Measurements from ENCODE around the gene BIN1.

DNA sequence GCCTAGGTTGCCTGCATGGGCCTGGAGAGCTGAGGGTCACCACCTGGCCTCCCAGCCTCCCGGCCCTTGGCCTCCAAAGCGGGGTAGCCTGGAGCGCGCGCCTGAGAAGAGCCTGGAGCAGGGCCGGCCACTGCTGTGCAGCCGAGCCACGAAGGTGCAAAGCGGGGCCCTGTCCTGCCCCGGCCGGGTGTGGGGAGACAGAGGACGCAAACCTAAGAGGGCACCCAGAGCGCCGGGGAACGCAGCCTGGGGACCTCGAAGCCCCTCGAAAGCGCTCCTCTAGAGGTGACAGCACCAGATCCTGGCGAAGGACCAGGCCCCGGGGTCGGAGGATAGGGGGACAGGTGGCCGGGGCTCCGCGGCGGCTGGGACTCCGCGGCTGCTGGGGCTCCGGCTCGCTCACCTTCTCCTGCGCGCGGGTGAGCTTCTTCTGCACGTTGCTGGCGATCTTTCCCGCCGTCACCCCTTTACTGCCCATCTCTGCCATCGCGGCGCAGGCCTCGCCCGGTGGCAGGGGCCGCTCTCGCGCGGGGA, 430 bp downstream of the BIN1 start:
- TF ChIP-seq POLR2AphosphoS5 (IDR thresholded peaks at IDR 0.05; ENCODE audit: low read depth, low read length) (no peak), TAF1 (IDR thresholded peaks at IDR 0.05; ENCODE audit: low read depth, low read length) (no peak), POLR2A (IDR thresholded peaks at IDR 0.05; ENCODE audit: low read depth, low read length) (no peak), SPI1 (IDR thresholded peaks at IDR 0.05; ENCODE audit: low read depth, low read length) (no peak), POU2F2 (IDR thresholded peaks at IDR 0.05; ENCODE audit: low read depth, low read length) (no peak)

All from GM12891 (cell line).